ENCODE data around the gene MX2. TPM values are rescaled to one million over a fixed set of nuclear protein-coding genes. Genes with fewer than 3 reads are reported as not detected.

The MX2 gene
- total and polyA plus RNA-seq, 12 donors = 0.44 to 31.3 (median 4.8) TPM

DNA sequence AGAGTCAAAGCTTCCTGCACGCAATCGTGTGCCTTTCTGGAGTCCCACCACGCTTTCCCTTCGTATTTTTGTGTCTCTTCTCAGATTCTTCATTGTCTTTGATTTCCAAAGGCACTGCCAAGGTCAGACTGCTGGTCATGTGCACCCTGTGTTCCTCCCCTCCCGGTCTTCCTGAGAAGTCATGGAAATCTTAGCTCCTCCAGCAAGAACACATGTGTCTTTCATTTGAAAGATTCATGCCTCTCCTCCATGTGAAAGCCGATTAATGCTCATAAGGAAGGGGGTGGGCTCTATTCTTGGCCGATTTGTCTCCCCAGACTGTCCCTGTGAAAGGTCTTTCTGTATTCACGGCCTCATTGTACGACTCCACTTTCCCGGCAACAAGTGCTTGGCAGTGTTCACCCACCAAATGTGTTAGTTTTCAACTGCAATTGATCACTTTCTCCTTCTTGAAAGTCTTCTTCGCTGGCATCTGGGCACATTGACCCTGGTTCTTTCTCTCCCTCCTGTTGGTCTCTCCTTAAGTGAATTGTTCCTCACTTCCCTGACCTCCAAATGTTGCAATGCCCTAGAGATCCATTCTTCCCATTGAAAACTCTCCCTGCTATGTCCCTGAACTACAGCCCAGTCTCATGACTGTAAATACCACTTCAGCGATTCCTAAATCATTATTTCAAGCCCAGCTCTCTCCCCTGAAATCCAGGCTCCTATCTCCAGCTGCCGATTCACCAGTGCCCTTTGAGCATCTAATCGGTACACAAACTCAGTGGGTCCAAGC lies 25.4 kb downstream of the MX2 start:
- intact Hi-C loops (cut with DNase I) = no loop called here

GRCh38 chr21:41387824-41388223 lies 26.0 kb downstream of the MX2 start:
- H3K4me3 ChIP-seq = no peak overlapping the region
- intact Hi-C loops (cut with DNase I) = no loop called here
- TF ChIP-seq POLR2A (IDR thresholded peaks at IDR 0.05) = no peak
- no peaks in the 10 kb centered on the region for H3K4me1 ChIP-seq (replicated peaks in 1 of 2)
- DNase-seq = no peak
- WGBS, 4 donors = 80 to 86% (median 84%) methylated on average over 8 of the region's 8 CpGs
- no peaks in the 10 kb centered on the region for H3K36me3 ChIP-seq (replicated peaks in 1 of 2)
- no peak overlapping the region for H3K27ac ChIP-seq
- no peaks in the 10 kb centered on the region for H3K9me3 ChIP-seq (replicated peaks in 1 of 3)
- no peaks in the 10 kb centered on the region for H3K27me3 ChIP-seq

More for the DNA sequence above, 25.4 kb downstream of the MX2 start:
- Histone ChIP-seq H3K27ac (no peak overlapping the region), H3K27me3 (no peaks in the 10 kb centered on the region), H3K4me1 (replicated peaks in 1 of 2) (no peaks in the 10 kb centered on the region), H3K36me3 (replicated peaks in 1 of 2) (no peaks in the 10 kb centered on the region), H3K4me3 (no peak overlapping the region), H3K9me3 (replicated peaks in 1 of 3) (no peaks in the 10 kb centered on the region)
- WGBS, 4 donors = 71 to 82% (median 76%) methylated on average over 14 of the region's 14 CpGs
- no peak for TF ChIP-seq POLR2A (IDR thresholded peaks at IDR 0.05)
- no peak for TF ChIP-seq CTCF (IDR thresholded peaks at IDR 0.05)
- no peak for DNase-seq

DNA sequence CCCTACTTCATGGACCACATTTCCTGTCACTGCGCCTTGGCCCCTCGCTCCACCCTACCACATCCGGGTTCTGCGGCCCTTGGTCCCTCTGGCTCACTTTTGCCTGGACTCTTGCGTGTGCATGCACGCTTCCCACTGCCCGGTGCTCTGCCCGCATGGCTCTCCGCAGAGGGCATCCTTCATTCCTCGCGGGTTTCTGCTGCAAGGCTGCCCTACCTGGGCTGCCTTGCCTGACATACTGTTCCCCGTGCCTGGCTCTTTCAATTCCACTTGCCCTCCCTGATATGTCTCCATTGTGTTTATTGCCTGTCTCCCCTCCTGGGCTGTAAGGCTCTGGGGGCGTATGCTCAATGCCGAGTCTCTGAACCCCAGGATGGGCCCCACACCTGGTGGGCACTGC lies 26.4 kb downstream of the MX2 start:
- WGBS, 4 donors = 95 to 96% (median 95%) methylated on average over 14 of the region's 14 CpGs
- H3K4me1 ChIP-seq (replicated peaks in 1 of 2) = no peaks in the 10 kb centered on the region
- intact Hi-C loops (cut with DNase I) = no loop called here
- DNase-seq = no peak
- H3K27me3 ChIP-seq = no peaks in the 10 kb centered on the region
- TF ChIP-seq POLR2A (IDR thresholded peaks at IDR 0.05) = no peak
- no peak for TF ChIP-seq CTCF (IDR thresholded peaks at IDR 0.05)
- H3K4me3 ChIP-seq = no peak overlapping the region
- H3K36me3 ChIP-seq (replicated peaks in 1 of 2) = no peaks in the 10 kb centered on the region
- H3K27ac ChIP-seq = no peak overlapping the region
- no peaks in the 10 kb centered on the region for H3K9me3 ChIP-seq (replicated peaks in 1 of 3)

DNA sequence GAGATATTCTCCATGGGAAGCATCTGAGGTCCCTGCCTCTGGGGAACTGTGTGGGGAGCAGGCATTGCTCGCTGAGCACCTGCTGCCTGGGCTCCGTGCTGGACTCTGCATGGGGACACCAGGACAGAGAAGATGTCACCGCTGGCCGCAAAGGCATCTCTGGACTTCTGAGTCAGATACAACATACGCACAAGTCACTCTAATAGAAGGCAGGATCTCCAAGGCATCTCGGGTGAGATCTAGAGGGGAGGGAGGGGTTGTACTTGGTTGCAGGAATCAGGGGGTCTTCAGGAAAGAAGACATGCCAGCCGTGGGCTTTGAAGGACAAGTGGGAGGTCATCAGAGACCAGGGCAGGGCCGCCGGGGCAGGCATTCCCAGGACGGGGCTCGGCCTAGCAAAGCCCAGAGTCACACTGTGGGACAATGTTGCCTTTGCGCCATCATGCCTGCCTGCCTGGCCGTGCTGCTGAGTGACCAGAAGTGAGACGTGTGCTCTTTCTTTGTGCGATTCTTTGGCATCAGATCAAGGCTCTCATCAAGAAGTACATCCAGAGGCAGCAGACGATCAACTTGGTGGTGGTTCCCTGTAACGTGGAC lies 28.3 kb downstream of the MX2 start:
- intact Hi-C loops (cut with DNase I) = no loop called here
- Histone ChIP-seq H3K9me3 (replicated peaks in 1 of 3) (no peaks in the 10 kb centered on the region), H3K27me3 (no peaks in the 10 kb centered on the region), H3K4me3 (no peak overlapping the region), H3K36me3 (replicated peaks in 1 of 2) (no peaks in the 10 kb centered on the region), H3K4me1 (replicated peaks in 1 of 2) (no peaks in the 10 kb centered on the region), H3K27ac (no peak overlapping the region)
- WGBS, 4 donors = 85 to 91% (median 88%) methylated on average over 13 to 17 of the region's 17 CpGs
- no peak for DNase-seq
- TF ChIP-seq POLR2A (IDR thresholded peaks at IDR 0.05) (no peak), CTCF (IDR thresholded peaks at IDR 0.05) (no peak)

Data from adrenal gland (tissue), 12 donors.